ENCODE data around the gene ECHDC3.
"Not testable (repeated sequence)": the region's sequence is repeated elsewhere in the genome, so short reads cannot be mapped to it uniquely, and the experiment has no call there.

The ECHDC3 gene

DNA sequence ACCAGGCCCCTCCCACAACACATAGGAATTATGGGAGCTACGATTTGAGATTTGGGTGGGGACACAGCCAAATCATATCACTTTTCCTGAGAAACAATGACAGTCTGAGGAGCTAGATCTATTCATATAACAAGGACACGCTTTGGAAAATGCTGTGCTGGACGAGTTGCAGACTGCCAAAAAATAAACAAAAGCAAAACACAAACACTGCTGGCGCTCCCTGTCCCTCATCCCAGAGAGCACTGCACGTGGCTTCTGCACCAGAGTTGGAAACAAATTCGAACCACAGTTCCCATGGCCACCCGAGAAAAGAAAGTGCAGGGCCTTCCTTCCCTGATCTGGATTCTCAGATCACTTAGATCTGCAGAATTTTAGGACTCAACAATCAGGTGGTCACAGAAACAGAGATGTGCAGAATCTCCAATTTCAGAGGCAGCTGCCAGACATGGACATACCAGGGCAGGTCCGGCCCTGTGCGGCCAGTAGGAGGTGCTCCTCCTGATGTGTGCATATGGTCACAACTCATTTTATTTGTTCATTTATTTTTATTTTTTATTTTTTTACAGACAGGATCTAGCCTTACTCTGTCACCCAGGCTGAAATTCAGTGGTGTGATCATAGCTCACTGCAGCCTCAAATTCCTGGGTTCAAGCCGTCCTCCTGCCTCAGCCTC, 35.2 kb upstream of the ECHDC3 start:
- H3K4me1 ChIP-seq (ENCODE audit: control insufficient read depth, insufficient read depth, low read length), result peaks cover 27% of the 10 kb centered on the region
- no peak overlapping the region for H3K9ac ChIP-seq (ENCODE audit: low read length)
- no peak overlapping the region for H3K4me3 ChIP-seq (ENCODE audit: low read length)
- H3K36me3 ChIP-seq (ENCODE audit: control insufficient read depth, insufficient read depth, low read length), result no peaks in the 10 kb centered on the region
- H3K27me3 ChIP-seq (ENCODE audit: control insufficient read depth, insufficient read depth, low read length), result no peaks in the 10 kb centered on the region
- no peaks in the 10 kb centered on the region for H3K9me3 ChIP-seq (ENCODE audit: control insufficient read depth, low read length)

DNA sequence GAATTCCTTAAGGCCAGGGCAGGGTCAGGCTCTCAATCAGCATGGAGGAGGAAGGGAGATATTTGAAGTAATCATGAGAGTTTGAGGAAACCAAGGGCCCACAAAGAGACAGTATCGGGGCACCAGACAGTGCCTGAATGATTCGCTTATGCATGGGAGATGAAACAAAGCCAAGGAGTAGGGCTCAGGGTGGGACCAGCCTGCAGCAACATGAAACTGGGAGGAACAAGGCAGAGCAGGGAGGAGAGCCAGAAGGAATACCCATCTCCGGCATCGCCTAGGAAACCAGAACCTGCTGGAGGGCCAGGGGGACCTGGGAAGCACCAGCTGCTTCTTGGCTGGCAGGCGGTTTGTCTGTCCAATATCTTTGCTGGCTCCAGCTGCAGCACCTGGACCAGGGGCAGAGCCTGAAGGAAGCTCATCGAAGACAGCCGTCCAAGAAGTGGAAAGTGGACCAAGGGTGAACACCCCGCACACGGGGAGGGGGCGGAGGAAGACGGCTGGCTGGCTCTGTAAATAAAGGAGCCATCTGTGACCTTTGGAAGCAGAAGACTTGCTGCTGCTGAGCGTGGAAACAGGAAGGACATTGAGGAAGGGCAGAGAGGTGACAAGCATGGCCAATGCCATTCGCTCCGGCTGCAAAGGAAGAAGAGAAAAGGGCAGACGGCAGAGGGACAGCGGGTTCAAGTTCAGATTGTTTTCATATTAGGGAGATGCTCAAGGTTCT, 34.4 kb upstream of the ECHDC3 start:
- Histone ChIP-seq H3K4me1 (ENCODE audit: control insufficient read depth, insufficient read depth, low read length) (peaks cover 20% of the 10 kb centered on the region), H3K9me3 (ENCODE audit: control insufficient read depth, low read length) (no peaks in the 10 kb centered on the region), H3K27me3 (ENCODE audit: control insufficient read depth, insufficient read depth, low read length) (peaks cover 4% of the 10 kb centered on the region), H3K4me3 (ENCODE audit: low read length) (no peak overlapping the region), H3K9ac (ENCODE audit: low read length) (no peak overlapping the region), H3K36me3 (ENCODE audit: control insufficient read depth, insufficient read depth, low read length) (no peaks in the 10 kb centered on the region)

DNA sequence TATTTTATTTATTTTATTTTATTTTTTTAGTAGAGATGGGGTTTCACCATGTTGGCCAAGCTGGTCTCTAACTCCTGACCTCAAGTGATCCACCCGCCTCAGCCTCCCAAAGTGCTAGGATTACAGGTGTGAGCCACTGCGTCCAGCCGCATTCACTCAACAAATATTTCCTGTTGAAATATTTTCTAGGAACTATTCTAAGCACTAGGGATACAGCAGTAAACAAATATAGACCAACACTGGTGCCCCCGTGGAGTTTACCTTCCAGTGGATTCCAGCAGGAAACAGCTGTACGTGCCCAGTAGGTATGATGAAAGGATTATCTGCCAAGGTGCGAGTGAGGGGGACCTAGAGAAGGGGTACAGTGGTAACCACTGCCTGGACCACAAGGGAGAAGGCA, 33.4 kb upstream of the ECHDC3 start:
- peaks cover 30% of the 10 kb centered on the region for H3K4me1 ChIP-seq (ENCODE audit: control insufficient read depth, insufficient read depth, low read length)
- H3K9me3 ChIP-seq (ENCODE audit: control insufficient read depth, low read length); H3K27me3 ChIP-seq (ENCODE audit: control insufficient read depth, insufficient read depth, low read length); H3K4me3 ChIP-seq (ENCODE audit: low read length); H3K36me3 ChIP-seq (ENCODE audit: control insufficient read depth, insufficient read depth, low read length); H3K9ac ChIP-seq (ENCODE audit: low read length): not testable (repeated sequence)

DNA sequence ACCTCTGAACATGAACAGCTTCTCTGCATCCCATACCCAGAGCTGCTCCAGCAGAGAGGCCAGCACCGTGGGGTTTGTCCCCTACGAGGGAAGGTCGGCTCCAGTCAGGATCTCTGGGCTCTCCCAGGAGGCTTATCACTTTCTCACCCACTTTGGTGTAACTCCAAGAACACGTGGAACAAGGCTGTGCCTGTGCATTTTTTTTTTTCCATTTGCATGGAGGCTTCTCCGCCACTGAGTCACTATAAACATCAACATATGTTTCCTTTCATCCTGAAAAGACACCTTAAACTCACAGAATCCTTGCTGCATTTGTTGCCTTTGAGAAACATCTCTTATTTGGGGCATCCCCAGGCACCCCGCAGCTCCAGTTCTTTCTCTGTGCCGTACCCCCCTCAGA, 29.4 kb upstream of the ECHDC3 start:
- Histone ChIP-seq H3K27me3 (ENCODE audit: control insufficient read depth, insufficient read depth, low read length) (peaks cover 4% of the 10 kb centered on the region), H3K9me3 (ENCODE audit: control insufficient read depth, low read length) (no peaks in the 10 kb centered on the region), H3K4me3 (ENCODE audit: low read length) (no peak overlapping the region), H3K36me3 (ENCODE audit: control insufficient read depth, insufficient read depth, low read length) (no peaks in the 10 kb centered on the region), H3K9ac (ENCODE audit: low read length) (no peak overlapping the region), H3K4me1 (ENCODE audit: control insufficient read depth, insufficient read depth, low read length) (peaks cover 22% of the 10 kb centered on the region)

DNA sequence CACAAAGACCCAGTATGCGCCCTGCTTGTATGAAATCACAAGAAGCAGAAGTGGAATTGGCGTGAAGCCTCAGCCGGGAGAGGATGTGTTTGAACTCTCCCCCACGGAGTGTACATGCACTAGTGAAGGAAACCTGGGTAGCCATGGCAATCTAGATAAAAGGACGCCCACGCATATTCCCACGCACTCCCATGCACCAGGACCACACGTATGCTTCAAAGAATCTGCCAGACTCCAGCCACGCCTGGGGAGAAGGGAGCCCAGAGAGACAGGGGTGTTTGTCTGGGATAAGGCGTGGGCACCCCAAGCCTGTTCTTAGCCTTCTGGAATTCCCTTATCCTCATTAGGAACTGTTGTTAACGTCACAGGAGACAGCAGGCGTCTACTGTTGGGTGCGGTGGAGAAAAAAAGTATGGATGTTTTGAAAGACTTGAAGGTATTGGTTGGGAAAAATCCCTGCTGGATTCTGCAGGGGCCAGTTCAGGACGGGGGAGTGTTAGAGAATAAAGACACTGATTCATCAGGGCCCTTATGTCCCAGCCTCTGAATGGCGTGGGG, 28.9 kb upstream of the ECHDC3 start:
- Histone ChIP-seq H3K9ac (ENCODE audit: low read length) (no peak overlapping the region), H3K4me1 (ENCODE audit: control insufficient read depth, insufficient read depth, low read length) (peaks cover 17% of the 10 kb centered on the region), H3K4me3 (ENCODE audit: low read length) (no peak overlapping the region), H3K27me3 (ENCODE audit: control insufficient read depth, insufficient read depth, low read length) (peaks cover 4% of the 10 kb centered on the region), H3K9me3 (ENCODE audit: control insufficient read depth, low read length) (no peaks in the 10 kb centered on the region), H3K36me3 (ENCODE audit: control insufficient read depth, insufficient read depth, low read length) (no peaks in the 10 kb centered on the region)

DNA sequence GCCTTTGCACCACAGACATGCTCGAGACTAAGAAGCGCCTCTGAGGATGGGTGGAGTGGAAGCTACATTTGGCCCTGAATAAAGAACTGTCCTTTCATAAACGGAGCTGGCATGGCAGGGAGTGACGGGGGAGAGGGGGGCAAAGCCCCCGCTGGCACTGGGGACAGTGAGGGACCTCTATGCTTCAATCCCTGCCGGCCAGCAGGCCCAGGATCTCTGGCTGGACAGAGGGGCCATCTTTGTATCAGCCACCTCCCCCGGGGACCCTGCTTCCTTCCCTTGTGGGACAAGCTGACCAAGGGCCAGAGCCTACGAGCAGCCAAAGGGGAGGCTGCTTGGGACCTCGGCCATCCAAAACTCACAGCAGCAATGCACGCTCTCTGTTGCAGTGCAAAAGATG, 28.2 kb upstream of the ECHDC3 start:
- Histone ChIP-seq H3K27me3 (ENCODE audit: control insufficient read depth, insufficient read depth, low read length) (peaks cover 4% of the 10 kb centered on the region), H3K4me1 (ENCODE audit: control insufficient read depth, insufficient read depth, low read length) (peaks cover 17% of the 10 kb centered on the region), H3K4me3 (ENCODE audit: low read length) (no peak overlapping the region), H3K36me3 (ENCODE audit: control insufficient read depth, insufficient read depth, low read length) (no peaks in the 10 kb centered on the region), H3K9ac (ENCODE audit: low read length) (no peak overlapping the region), H3K9me3 (ENCODE audit: control insufficient read depth, low read length) (no peaks in the 10 kb centered on the region)

DNA sequence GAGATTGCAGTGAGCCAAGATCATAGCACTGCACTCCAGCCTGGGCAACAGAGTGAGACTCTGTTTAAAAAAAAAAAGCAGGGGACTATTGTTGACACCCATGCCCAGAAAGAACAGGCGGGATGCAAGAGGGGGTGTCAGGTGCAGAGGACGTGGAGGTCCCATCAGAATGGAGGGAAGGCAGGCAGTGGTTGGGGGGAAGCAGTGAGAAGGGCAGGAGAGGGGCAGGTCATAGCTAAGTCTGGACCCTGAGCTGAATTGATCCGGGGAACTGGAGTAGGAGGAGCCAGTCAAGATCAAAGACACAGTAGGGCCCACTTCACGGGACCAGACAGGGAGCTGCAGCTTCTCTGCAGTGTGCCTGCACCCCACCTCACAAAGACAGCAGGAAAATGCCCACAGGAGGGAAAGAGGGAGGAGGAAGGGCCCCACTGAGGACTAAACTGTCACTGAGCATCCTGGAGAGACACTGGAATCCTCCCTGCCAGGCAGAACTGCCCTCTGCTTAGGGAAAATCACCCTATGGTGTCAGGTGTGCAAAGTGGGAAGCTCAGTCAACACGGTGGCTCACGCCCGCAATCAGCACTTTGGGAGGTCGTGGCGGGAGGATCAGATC, 27.3 kb upstream of the ECHDC3 start:
- Histone ChIP-seq H3K27me3 (ENCODE audit: control insufficient read depth, insufficient read depth, low read length) (peaks cover 4% of the 10 kb centered on the region), H3K36me3 (ENCODE audit: control insufficient read depth, insufficient read depth, low read length) (no peaks in the 10 kb centered on the region), H3K4me3 (ENCODE audit: low read length) (no peak overlapping the region), H3K4me1 (ENCODE audit: control insufficient read depth, insufficient read depth, low read length) (peaks cover 17% of the 10 kb centered on the region), H3K9me3 (ENCODE audit: control insufficient read depth, low read length) (no peaks in the 10 kb centered on the region), H3K9ac (ENCODE audit: low read length) (no peak overlapping the region)

DNA sequence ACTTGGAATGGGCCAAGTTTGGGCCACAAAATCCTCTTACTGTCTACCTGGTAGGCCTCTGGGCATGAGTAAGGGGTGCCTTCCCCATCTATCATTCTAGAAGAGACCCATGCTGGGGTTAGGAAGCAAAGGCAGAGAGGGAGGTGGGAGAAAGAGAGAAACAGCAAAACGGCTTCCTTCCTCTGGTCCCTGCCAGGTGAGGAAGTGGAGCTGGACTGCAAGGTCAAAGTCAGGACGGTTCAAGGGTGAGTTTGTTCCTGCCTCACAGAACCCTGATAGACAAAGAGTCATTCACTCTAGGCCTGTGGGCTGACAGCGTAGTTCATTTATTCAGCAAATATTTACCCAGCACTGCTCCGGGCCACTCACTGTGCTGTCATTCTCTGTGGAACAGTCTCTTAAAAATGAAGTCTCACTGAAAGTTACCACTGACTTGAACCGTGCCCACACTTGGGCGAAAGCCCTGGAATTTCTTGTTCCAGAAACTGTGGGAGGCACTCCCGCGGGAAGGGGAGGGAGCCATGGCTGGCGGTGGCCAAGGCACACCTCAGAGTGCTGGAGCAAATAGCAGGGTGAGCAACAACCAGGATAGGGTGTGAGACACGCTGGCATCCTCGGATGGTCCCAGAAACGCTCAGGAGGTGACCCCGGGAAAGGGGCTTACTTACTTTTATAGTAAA, 26.2 kb upstream of the ECHDC3 start:
- Histone ChIP-seq H3K9ac (ENCODE audit: low read length) (no peak overlapping the region), H3K4me3 (ENCODE audit: low read length) (no peak overlapping the region)

DNA sequence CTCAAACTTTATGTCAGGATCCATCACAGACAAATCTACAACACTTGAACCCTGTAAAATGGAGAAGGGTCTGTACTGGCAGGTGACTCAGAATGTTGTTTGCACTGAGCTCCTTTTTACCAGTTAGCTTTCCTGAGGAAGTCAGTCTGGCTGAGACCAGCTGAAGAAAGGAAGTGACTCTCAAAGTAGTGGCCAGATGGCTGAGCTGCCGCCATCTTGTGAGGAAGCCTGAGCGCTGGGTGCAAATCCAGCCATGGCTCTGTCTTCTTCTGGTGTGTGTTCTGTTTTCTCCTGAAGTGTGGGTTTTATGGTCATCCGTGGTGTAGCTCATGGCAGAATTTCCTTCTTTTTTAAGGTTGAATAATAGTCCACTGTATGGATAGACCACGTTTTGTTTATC, 25.5 kb upstream of the ECHDC3 start:
- Histone ChIP-seq H3K27me3 (ENCODE audit: control insufficient read depth, insufficient read depth, low read length) (peaks cover 4% of the 10 kb centered on the region), H3K4me1 (ENCODE audit: control insufficient read depth, insufficient read depth, low read length) (peaks cover 17% of the 10 kb centered on the region), H3K9me3 (ENCODE audit: control insufficient read depth, low read length) (no peaks in the 10 kb centered on the region), H3K36me3 (ENCODE audit: control insufficient read depth, insufficient read depth, low read length) (no peaks in the 10 kb centered on the region), H3K9ac (ENCODE audit: low read length) (no peak overlapping the region), H3K4me3 (ENCODE audit: low read length) (no peak overlapping the region)

More for the DNA sequence above, 26.2 kb upstream of the ECHDC3 start:
- no peaks in the 10 kb centered on the region for H3K9me3 ChIP-seq (ENCODE audit: control insufficient read depth, low read length)
- H3K27me3 ChIP-seq (ENCODE audit: control insufficient read depth, insufficient read depth, low read length), result peaks cover 4% of the 10 kb centered on the region
- peaks cover 17% of the 10 kb centered on the region for H3K4me1 ChIP-seq (ENCODE audit: control insufficient read depth, insufficient read depth, low read length)
- no peaks in the 10 kb centered on the region for H3K36me3 ChIP-seq (ENCODE audit: control insufficient read depth, insufficient read depth, low read length)

DNA sequence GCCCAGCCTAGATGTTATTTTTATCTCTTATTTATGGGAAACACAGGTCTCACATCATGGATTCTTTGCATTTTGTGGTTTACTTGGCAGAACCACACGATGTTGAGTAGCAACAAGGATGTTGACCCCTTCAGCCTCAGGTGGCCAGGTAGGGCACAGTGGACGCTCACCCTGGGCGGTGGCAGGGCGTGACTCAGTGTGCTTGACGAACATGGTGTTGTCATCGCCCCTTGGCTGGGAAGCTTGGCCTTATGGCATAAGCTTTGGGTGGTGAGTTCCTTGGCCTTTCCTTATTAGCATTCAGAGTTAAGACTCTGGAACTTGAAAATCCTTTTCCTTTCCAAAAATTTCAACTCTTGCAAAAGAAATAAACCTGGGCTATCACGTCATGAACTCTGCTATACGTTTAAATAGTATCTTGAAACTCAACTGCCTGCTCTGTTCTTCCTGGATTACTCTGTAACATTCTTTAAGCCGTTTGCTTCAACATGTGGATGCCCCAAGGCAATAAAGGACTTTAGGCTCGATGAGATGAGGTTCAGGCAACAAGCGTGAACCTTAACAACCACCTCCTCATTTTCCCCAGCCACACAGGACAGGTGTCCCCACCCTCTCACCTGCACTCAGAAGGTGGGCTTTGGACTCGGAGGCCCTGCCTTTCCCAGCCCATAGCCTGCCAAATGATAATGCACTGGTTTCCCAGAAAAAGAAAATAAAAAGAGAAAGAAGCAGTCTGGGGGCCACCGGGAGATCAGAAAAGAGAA, 22.5 kb upstream of the ECHDC3 start:
- H3K27me3 ChIP-seq (ENCODE audit: control insufficient read depth, insufficient read depth, low read length), result no peaks in the 10 kb centered on the region
- peaks cover 6% of the 10 kb centered on the region for H3K4me1 ChIP-seq (ENCODE audit: control insufficient read depth, insufficient read depth, low read length)
- no peaks in the 10 kb centered on the region for H3K9me3 ChIP-seq (ENCODE audit: control insufficient read depth, low read length)

DNA sequence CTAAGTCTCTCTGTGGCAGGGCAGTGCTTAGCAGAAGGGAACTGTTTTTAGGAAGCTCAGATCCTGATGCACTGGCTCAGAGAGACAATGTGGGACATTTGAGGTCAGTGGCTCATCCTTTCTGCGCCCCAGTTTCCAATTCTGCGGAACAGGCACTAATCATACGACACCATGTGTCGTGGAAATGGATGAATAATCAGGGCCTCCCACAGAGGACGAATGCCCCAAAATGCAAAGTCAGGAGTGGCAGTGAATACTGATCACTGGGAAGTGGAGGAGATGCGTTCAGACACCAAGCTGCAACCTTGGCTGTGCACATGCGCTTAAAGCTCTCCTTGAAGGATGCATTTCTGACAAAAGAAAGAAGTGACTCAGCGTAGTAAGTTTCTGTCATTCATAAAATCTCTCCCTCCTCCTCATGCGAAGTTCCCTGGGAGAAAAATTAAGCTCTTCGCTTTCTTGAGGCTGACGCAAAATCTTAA, 21.9 kb upstream of the ECHDC3 start:
- H3K36me3 ChIP-seq (ENCODE audit: control insufficient read depth, insufficient read depth, low read length), result no peaks in the 10 kb centered on the region
- H3K9ac ChIP-seq (ENCODE audit: low read length), result no peak overlapping the region
- H3K4me3 ChIP-seq (ENCODE audit: low read length), result no peak overlapping the region
- no peaks in the 10 kb centered on the region for H3K9me3 ChIP-seq (ENCODE audit: control insufficient read depth, low read length)
- H3K4me1 ChIP-seq (ENCODE audit: control insufficient read depth, insufficient read depth, low read length), result peaks cover 5% of the 10 kb centered on the region
- H3K27me3 ChIP-seq (ENCODE audit: control insufficient read depth, insufficient read depth, low read length), result no peaks in the 10 kb centered on the region

More for the DNA sequence above, 22.5 kb upstream of the ECHDC3 start:
- Histone ChIP-seq H3K9ac (ENCODE audit: low read length) (no peak overlapping the region), H3K4me3 (ENCODE audit: low read length) (no peak overlapping the region), H3K36me3 (ENCODE audit: control insufficient read depth, insufficient read depth, low read length) (no peaks in the 10 kb centered on the region)

Data from mucosa of stomach (tissue), 1 donor.